Mesenteric fat pad (tissue), 1 donor: Measurements from ENCODE around the gene TMEM132E. TPM values are rescaled to one million over a fixed set of nuclear protein-coding genes. Genes with fewer than 3 reads are reported as not detected.

Experiments
- DNase-seq: peaks from one replicate; pipeline ENCODE4 v3.0.0-alpha.2; 2020; ENCODE audit warnings: low spot score
- total RNA-seq: library from RNA; stranded (reverse); fragmentation: NEBNext Ultra II Directional; extraction: Animal tissue kit (Norgen Biotek cat#: 25700); gene quantifications from one replicate; pipeline ENCODE4 v1.2.1, GENCODE V29; 2021
- donor health status: DM: yes; HTN: yes; CAD: no.

TMEM132E gene
- total RNA-seq, 1 donor from 2014 or later, result 0.16 TPM

DNA sequence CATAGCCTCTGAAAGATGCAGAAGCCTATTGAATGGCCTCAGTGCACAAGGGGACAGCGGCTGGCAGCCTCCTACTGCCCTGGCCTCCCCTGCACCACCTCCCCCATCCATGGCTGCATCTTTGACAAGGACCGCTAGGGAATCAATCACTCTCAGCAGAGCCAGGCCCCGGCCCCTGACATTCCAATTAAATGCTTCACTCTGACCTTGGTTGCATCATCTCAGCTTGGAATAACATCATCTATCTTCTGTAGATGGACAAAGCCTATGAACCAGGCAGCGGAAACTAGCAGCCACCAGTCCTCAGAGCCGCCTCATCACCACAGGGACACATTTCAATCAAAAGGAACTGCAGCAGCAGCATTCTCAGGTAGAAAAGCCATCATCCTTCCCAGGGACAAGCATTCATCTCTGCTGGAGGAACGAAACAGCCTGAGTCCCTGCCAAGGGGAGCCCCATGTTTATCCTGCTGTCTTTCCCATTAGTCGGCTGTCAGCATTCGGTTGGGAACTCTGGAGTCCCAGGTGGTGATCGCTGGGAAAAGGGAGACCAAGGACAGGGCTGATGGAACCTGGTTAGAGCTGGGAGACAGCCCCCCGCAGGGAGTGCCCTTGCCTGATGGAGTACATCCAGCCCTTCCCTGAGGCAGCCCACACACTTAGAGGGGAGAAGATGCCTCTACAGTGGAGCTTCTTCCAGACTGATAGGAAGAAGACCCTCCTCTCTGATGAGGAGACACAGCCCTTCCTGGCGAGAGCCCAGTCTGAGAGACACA lies 11.5 kb upstream of the TMEM132E start:
- no peak for DNase-seq

DNA sequence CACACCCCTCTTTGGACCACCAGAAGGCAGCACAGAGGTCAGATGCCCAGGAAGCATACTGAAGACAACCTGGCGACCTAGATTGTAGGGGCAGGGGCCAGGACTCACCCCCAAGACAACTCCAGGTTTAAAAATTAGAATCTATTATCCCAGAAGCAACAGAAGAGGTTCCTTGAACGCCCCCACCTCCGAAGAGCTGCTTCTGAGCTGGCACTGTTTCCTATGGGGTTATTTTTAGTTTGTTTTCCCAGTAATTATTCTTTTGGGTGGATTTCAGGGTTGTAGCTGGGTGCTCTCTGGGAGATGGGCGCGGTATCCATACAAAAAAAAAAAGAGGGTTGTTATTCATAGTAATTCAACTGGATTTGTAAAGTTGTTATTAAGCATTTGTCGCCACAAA lies 10.4 kb upstream of the TMEM132E start:
- no peak for DNase-seq

DNA sequence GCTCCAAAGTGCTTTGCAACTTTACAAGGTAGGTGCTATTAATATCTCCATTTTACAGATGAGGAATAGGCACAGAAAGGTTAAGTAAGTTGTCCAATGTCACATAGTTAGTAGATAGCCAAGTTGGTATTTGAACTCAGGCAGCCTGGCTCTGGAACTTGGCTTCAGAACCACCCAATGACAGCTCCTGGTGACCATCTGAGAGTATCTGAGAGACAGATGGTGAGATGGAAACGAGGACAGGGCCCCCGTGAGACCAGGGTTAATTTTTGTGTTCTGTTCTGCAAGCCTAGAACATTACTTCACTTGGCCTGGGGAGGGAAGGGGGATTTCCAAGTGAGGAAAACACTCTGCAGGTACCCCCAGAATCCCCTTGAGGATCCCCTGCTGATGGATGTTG lies 9.8 kb upstream of the TMEM132E start:
- DNase-seq, result no peak

DNA sequence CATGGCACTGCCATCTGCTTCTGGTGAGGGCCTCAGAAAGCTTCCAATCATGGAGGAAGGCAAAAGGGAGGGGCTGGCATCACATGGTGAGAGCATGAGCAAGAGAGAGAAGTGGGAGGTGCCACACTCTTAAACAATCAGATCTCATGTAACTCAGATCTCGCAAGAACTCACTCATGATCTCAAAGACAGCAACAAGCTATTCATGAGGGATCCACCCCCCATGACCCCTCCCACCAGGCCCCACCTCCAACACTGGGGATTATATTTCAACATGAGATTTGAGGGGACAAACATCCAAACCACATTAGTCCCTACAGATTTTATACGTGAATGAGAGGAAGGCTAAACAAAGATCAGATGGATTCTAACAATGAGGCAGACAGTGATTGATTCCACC lies 8.9 kb upstream of the TMEM132E start:
- DNase-seq, result no peak

DNA sequence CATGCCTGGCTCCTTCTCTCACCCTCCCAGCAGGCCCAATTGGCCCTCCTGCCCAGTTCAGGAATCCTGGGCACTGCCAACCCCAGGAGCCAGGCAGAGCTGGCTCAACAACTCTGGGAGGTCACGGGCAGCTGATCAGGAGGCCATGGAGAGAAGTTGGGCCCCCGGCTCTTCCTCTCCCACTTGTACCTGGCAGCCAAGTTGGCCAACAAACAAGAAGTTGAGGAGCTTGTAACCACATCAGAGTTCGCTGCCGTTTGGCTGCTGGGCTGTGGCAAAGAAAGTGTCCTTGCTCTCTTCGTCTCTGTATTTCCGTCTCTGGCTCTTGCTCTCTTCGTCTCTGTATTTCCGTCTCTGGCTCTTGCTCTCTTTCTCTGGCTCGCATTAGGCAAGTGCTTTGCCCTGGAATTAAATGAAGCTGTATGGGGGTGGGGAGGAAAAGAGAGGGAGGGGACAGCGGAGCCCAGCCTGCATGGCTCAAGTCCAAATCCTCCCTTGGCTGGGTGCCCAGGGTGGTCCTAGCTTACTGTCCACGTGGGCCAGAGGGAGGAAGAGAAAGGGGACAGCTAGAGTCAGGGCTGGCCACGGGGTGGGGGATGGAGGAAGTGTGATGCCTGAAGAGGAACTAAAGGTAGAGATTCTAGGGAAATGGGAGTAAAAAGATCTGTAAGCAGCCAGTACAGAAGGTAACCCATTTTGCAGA lies 7.8 kb upstream of the TMEM132E start:
- no peak for DNase-seq

DNA sequence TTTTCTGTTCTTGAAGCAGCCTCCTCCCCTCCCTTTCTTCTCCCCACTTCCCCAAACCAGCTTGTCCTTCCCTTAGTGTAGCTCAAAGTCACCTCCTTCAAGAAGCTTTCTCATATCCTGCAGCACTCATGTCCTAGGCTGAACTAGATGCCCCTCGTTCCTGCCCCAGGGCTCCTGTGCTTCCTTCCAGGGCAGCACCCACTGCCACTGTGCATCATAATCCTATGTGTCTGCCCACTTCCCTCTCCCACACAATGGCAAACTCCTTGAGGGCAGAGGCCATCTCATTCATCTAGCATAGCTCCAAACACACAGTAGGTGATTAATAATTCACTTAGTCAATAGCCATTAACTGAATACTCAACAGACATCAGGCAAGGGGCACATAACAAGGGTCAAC lies 6.9 kb upstream of the TMEM132E start:
- no peak for DNase-seq

DNA sequence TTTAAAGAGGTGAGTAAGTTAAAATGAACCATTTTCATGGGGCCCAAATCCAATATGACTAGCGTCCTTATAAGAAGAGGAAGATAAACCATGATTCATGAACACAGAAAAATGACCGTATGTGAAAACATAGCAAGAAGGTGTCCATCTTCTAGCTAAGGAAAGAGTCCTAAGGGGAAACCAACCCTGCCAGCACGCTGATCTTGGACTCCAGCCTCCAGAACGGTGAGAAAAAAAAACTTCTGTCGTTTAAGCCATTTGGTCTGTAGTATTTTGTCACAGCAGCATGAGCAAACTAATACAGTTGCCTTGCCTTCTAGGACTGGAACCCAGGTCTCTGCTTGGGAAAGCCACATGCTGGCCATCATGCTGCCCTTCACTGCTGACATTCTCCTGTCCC lies 4.2 kb upstream of the TMEM132E start:
- DNase-seq, result no peak

DNA sequence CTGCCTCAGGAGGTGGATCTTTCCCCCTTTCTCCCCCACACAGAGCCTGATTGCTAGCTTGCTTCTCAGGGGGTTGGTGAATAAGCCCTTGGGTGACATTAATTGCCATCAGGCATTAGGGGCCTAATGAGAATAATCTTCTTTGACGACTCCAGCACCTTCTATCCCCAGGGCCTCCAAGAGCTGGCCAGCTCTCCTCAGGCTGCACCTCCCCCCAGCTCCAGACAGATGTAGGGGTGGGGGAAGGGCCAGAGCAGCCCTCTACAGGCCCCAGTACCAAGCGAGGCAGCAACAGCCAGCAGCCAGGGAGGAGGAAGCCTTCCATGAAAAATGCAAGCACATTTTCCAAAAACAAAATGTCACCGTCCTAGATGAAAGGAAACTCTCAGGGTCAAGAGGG lies 1.4 kb upstream of the TMEM132E start:
- DNase-seq, result no peak

DNA sequence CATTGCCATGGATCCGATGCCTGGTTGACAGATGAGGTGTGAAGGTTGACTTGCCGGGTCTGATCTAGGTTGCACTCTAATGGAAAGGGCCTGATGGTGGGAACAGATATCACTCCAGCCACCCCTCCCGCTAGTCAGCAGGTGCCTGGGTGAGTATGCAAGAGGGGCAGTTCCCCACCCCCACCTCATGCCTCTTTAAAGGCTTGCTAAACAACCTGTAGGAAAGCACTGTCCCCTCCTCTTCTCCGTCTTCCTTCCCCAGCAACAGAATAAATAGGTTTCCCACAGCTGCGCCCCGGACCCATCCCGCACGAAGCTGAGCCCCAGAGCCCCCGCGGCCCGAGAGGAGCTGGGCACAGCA lies 746 bp upstream of the TMEM132E start:
- no peak for DNase-seq

DNA sequence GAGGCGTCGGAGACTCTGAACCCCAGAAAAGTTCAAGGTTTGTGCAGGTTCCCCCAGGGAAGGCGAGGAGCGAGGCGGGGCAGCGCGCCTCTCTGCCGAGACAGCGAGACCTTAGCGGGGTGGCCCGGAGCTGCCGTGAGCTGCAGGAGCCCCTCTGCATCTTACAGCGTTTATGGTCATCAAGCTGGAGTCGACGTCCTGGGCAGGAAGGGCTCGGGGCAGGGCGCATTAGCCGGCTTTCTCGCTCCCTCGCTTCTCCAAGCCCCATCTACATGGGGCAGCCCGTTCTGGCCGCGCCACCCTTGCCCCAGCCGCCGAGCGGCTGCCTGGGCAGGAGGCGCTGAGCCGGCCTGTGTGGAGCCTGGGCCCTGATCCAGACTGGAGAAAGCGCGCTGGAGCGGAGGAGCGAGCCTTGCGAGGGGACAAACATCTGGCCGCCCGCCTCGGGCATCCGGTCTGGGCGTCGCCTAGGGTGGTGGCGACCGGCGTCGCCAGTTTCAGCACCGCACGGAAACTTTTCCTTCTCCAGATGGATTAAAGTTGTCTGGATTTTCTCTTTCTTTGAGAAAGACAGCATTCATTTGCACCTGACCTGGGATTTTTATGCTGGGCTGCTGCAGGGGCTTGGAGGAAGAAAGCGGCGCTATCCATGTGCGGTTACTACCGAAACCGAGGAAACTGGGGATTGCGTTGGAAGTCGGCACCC lies 750 bp downstream of the TMEM132E start:
- no peak for DNase-seq

DNA sequence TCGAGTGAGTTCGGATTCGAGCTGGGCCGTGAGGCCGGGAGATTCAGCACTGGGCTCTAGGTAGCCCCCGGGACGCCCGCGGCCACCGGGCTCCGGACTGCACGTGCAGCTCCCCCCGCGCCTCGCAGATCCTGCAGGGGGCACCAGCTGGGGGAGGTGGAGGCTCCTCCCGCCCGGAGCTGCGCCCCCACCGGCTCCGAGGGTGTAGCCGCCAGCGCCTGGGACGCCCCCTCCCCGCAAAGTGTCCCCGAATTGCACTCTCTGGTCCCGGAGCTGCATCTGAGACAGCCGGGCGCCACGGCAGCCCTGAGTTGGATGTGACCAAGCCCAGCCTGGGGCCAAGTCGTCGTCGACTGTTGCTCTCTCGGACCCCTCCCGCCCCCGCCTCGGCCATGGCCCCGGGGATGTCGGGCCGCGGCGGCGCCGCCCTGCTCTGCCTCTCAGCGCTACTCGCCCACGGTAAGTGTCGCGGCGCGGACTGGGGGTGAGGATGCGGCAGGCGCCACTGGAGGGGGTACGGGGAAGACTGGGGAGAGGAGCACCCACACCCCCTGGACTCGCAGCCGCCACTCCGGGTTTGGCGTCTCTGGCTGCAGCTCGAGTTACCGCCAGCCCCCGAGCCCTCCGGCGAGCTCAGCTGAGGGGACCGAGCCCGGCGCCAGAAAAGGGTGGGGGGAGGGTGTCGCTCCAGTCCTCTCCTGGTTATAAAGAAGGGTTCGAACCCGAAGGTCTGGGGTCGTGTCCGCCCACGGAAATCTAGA lies 1.5 kb downstream of the TMEM132E start:
- DNase-seq, result no peak

DNA sequence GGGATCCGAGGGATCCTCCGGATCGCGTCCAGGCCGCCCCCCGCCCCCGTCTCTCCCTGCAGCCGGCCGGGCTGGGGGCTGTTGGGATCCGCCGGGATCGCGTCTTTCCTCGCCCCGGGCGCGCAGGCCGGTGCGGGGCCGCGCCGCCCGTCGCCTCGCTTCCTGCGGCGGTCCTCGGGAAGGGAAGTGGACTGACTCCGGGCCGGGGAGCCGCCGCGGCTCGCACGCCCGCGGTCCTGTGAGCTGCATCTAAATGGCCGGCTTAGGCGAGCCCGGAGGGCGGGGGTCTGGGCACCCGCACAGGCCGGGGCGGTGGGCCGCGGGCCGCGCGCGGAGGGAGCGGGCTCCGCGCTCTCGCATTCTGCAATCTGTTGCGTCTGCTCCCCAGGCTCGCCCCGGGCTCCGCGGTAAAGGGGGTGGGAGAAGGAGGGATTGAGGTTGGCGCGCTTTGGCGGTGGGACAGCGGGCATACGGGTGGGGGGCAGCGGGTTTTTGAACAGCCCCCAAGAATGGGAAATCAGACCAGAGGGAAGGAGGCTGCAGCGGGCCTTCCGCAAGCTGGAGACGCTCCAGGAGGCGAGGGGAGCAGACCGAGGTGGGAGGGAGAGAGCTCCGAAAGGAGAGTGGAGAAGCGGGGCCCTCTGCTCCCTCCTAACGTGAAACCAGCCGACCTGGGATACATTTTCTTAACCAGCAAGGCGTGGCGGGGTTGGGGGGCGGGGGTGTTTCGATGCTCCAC lies 2.2 kb downstream of the TMEM132E start:
- DNase-seq, result no peak

DNA sequence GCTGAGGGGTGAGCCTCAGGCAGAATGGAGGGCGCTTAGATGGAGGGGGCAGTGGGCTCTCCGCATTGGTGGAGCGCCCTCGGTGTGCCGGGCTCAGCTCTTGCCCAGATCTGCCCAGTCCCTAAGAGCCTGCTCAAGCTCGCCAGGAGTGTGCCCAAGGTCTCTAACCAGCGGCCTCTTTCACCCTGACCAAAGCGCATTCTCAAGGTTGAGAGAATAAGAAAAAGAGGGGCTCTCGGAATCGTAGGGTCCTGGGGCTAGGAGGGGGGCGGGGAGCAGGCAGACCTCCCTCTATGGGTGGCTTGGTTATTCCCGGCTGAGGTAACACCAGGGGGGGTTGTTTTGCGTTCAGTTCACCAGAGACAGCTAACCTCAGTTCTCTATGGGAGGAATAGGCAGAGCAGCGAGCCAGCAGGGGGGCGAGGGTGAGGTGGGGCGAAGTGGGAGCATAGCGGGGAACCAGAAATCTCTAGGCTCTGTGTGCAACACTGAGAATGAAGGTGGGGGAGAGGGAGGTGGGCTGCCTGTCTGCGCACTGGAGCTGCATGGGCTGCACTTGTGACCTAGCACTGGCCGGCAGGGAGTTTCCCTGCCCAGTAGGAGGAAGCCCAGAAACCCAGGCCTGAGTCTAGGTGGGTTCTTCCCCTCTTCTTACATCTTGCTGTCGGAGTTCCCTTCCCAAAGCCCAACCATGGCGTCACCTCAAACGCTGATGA lies 3.0 kb downstream of the TMEM132E start:
- no peak for DNase-seq

DNA sequence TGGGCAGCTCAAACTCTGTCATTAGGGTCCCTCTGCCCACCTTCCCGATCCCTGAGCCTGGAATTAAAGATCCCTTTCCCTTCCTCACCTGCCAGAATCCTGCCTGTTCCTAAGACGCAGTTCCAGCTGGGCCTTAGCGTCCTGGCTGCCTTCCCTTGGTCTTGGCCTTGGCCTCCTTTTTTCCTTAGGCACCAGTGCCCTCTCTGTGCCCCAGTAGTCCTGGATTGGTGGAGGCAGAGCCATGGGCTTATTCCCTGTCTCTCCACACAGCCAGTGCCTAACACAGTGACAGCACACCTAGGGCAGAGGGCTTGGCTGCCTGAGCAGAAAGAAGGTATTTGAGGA lies 3.5 kb downstream of the TMEM132E start:
- no peak for DNase-seq

DNA sequence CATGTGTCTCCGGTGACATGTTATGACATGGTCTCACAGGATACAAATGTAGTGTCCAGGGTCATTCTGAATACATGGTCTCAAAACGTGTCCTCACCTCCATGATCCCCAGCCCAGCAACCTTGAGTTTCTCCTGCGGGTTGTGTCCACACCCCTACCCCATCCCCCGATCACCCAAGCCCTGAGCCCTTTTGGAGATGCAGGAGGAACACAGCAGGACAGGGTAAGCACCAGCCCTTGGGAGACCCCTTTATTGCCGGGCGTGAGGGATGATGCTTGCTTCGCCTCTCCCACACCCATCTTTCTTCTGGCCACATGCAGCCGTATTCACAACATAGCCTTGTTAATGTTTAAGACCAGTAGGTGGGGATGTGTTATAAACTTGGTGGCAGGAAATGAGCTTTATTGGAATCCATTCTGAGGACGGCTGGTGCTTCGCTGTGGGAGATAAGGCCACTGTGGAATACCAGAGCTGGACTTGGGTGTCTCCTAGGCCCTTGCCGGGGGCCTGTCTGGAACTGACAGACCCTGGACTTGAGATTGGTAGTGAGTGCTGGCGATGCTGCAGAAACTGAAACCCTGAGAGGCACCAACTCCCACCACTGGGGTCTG lies 5.5 kb downstream of the TMEM132E start:
- no peak for DNase-seq

DNA sequence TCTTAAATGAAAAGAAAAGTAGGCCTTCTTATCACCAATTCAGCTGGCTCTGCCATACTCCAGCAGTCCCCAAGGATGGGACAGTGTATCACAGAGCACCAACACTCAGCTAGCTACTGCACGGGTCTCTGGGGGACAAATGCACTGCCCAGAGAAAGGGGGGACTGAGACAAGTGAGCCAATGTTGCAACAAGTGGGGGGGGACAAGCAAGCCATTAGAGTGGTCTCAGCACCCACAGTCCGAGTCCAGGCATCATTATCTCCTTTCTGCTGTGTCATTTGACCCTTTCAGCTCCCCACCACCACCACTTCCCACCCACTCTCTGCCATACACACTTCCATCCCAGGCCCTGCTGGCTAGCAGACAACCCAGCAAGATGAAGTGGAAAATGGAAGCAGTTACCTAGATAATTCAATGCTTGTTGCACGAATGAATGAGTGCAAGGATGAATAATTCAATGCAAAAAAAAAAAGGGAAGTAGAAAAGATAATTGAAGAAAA lies 7.0 kb downstream of the TMEM132E start:
- DNase-seq, result no peak

DNA sequence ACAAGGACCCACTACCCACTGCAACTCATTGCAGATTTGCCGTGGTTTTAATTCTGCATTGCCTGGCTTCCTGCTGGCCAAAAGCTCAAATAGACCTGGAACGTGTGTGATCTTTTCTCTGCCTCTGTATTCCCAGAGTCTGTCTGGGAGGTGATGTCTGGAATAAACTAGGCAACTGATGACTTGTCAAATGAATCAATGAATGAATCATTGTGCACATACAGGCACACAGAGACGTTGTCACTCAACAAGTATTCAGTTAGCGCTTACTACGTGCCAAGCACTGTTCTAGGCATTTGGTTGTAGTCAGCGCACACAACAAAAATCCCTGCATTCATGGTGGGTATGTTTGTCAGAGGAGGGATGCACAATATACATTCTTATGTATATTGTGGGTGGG lies 8.9 kb downstream of the TMEM132E start:
- DNase-seq, result no peak

DNA sequence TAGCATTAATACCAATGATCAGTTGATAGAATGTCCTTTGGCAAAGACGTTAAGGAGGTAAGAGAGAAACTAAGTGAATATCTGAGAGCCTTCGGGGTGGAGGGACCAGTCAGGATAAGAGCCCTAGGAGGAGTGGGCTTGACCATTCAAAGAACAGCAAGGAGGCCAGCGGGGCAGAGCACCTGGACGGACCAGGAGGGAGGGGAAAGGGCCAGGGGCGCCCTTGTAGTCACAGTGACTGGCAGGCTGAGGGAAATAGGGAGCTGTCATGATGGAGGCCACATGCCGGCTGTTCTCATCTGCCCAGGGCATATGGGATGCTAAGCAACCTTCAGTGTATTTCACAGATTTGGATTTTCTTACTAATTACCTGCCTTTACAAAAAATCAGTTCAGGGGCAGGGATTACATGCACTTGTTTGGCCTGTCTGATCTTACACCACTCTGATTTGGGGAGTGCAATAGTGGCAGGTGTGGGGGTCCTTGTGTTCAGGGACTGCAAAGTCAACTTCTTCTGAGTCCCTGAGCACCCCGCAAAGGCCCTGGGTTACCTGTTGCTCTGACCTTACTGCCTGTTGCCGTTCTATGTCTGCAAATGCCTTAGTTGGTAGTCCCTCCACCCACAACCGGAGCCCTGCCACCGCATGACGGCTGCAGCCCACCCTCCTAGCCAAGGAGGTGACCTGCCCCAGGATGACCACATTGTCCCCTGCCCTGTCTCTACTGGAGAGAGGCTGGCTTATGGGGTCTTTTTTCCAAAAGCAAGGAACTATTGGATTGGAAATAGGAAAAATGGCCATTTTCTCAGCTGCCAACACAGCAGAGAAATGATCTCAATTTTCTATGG lies 10.0 kb downstream of the TMEM132E start:
- DNase-seq, result no peak

DNA sequence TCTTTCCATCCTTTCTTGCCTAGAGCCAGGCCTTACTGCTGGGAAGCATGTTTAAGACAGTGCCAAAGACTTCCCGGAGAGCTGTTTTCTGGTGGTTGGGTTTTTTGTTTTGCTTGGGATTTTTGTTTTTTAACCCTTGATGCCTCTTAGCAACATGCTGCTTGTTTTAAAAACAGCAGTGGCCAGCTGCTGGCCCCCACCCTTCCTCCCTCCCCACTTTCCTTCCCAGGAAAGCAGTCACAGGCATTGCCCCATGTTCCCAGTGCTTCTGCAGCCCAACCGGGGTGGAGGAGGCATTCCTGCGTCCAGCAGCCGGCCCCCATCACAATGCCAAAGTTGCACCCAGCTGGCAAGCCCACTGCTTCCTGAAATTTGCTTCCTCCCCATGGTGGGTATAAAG lies 12.6 kb downstream of the TMEM132E start:
- DNase-seq, result no peak
